Neural cell (in vitro differentiated cells): ENCODE results near the gene PHF24. TPM values are rescaled to one million over a fixed set of nuclear protein-coding genes. Genes with fewer than 3 reads are reported as not detected.
"Not testable (repeated sequence)": the region's sequence is repeated elsewhere in the genome, so short reads cannot be mapped to it uniquely, and the experiment has no call there.

Experiments used
- H2AFZ ChIP-seq: fragments of 200-600, 300-800 bp; sonication (generic), shearing (Covaris generic); 2 replicates; pipeline ENCODE4 v1.6.0; 2014; ENCODE audit warnings: low read depth, mild to moderate bottlenecking, antibody characterized with exemption, low read length, moderate library complexity
- H3F3A ChIP-seq: fragments of 200-600 bp; shearing (Covaris generic); 2 replicates; pipeline ENCODE4 v1.6.1; 2016; ENCODE audit warnings: mild to moderate bottlenecking, moderate library complexity, mixed read lengths, antibody characterized with exemption, low read length; ENCODE audit not compliant: insufficient read depth, poor library complexity, severe bottlenecking
- H3K27ac ChIP-seq: fragments of 200-600, 300-800 bp; sonication (generic), shearing (Covaris generic); 2 replicates; pipeline ENCODE4 v1.5.1; 2014; ENCODE audit warnings: mild to moderate bottlenecking, low read length, moderate library complexity
- H3K27me3 ChIP-seq: fragments of 300-800, 200-600 bp; sonication (generic), shearing (Covaris generic); 2 replicates; pipeline ENCODE4 v1.6.0; 2014; ENCODE audit warnings: mild to moderate bottlenecking, low read depth, low read length, moderate library complexity; ENCODE audit not compliant: insufficient read depth
- H3K36me3 ChIP-seq: fragments of 300-800, 200-600 bp; sonication (generic), shearing (Covaris generic); 2 replicates; pipeline ENCODE4 v1.5.1; 2014; ENCODE audit warnings: mild to moderate bottlenecking, antibody characterized with exemption, low read length, moderate library complexity; ENCODE audit not compliant: insufficient read depth
- H3K4me2 ChIP-seq: fragments of 300-800, 200-600 bp; sonication (generic), shearing (Covaris generic); 2 replicates; pipeline ENCODE4 v1.6.0; 2014; ENCODE audit warnings: mild to moderate bottlenecking, low read length
- H3K4me3 ChIP-seq: fragments of 300-800, 200-600 bp; sonication (generic), shearing (Covaris generic); 2 replicates; pipeline ENCODE4 v1.5.1; 2014; ENCODE audit warnings: mild to moderate bottlenecking, low read length, moderate library complexity
- H3K79me2 ChIP-seq: fragments of 200-600 bp; shearing (Covaris generic); replicated peaks from 2 replicates; pipeline ENCODE4 v1.6.0; 2014; ENCODE audit warnings: mild to moderate bottlenecking, low read length, moderate library complexity; ENCODE audit not compliant: insufficient read depth
- H3K9ac ChIP-seq: fragments of 300-800, 200-600 bp; sonication (generic), shearing (Covaris generic); 2 replicates; pipeline ENCODE4 v1.6.1; 2016; ENCODE audit warnings: mild to moderate bottlenecking, low read length, mixed read lengths
- H3K9me2 ChIP-seq: fragments of 200-600 bp; shearing (Covaris generic); 2 replicates; pipeline ENCODE4 v1.6.1; 2016; ENCODE audit warnings: mild to moderate bottlenecking, low read length, mixed read lengths; ENCODE audit not compliant: insufficient read depth
- H3K9me3 ChIP-seq: fragments of 200-600, 300-800 bp; sonication (generic), shearing (Covaris generic); 2 replicates; pipeline ENCODE4 v1.6.1; 2016; ENCODE audit warnings: mild to moderate bottlenecking, mixed run types, low read length, moderate library complexity, mixed read lengths
- H4K20me1 ChIP-seq: fragments of 200-600 bp; shearing (Covaris generic); 2 replicates; pipeline ENCODE4 v1.6.1; 2016; ENCODE audit warnings: mild to moderate bottlenecking, mixed run types; ENCODE audit not compliant: insufficient read depth
- CTCF ChIP-seq: fragments of 450-650 bp; IDR thresholded peaks from 2 replicates; pipeline ENCODE4 v1.5.1; 2014; ENCODE audit warnings: antibody characterized with exemption, mild to moderate bottlenecking, moderate library complexity; ENCODE audit not compliant: poor library complexity, severe bottlenecking
- EP300 ChIP-seq: fragments of 450-650 bp; conservative IDR thresholded peaks from 2 replicates; pipeline ENCODE4 v1.6.1; 2014; ENCODE audit warnings: antibody characterized with exemption, mild to moderate bottlenecking, moderate library complexity; ENCODE audit not compliant: poor library complexity, severe bottlenecking
- EZH2 ChIP-seq: fragments of 200-600, 300-800 bp; shearing (Covaris generic), sonication (generic); IDR thresholded peaks from 2 replicates; pipeline ENCODE4 v1.6.1; 2014; ENCODE audit warnings: antibody characterized with exemption, low read length, borderline replicate concordance, mild to moderate bottlenecking; ENCODE audit not compliant: insufficient read depth, poor library complexity, severe bottlenecking
- MXI1 ChIP-seq: fragments of 450-650 bp; conservative IDR thresholded peaks from 2 replicates; pipeline ENCODE4 v1.6.1; 2014; ENCODE audit warnings: antibody characterized with exemption, mild to moderate bottlenecking; ENCODE audit not compliant: poor library complexity, severe bottlenecking
- POLR2AphosphoS5 ChIP-seq: IDR thresholded peaks from 2 replicates; pipeline ENCODE4 v1.6.1; 2012
- RAD21 ChIP-seq: fragments of 450-650 bp; conservative IDR thresholded peaks from 2 replicates; pipeline ENCODE4 v1.6.1; 2014; ENCODE audit warnings: antibody characterized with exemption, mild to moderate bottlenecking, moderate library complexity
- REST ChIP-seq: IDR thresholded peaks from 2 replicates; pipeline ENCODE4 v1.6.1; 2012; ENCODE audit warnings: borderline replicate concordance
- SMC3 ChIP-seq: fragments of 450-650 bp; conservative IDR thresholded peaks from 2 replicates; pipeline ENCODE4 v1.6.1; 2014; ENCODE audit warnings: antibody characterized with exemption, mild to moderate bottlenecking, moderate library complexity; ENCODE audit not compliant: poor library complexity
- TAF1 ChIP-seq: IDR thresholded peaks from 2 replicates; pipeline ENCODE4 v1.6.1; 2012; ENCODE audit warnings: low read depth
- polyA plus RNA-seq: library from polyadenylated mRNA; depleted of rRNA; stranded (reverse); fragments of >200 nt; gene quantifications from 2 replicates; pipeline ENCODE4 v1.2.3, GENCODE V29; 2014

The PHF24 gene
- polyA plus RNA-seq, 1 donor from 2014 or later = 2.4 TPM

GRCh38 chr9:35014517-35014916 lies 56.4 kb downstream of the PHF24 start:
- Histone ChIP-seq H4K20me1 (no peaks in the 10 kb centered on the region), H3K4me2 (no peak overlapping the region), H3F3A (no peaks in the 10 kb centered on the region), H3K27me3 (no peaks in the 10 kb centered on the region), H3K9me2 (no peaks in the 10 kb centered on the region), H3K27ac (no peak overlapping the region), H2AFZ (no peak overlapping the region), H3K79me2 (no peaks in the 10 kb centered on the region), H3K4me3 (no peak overlapping the region), H3K9ac (no peak overlapping the region), H3K36me3 (peaks cover 7% of the 10 kb centered on the region), H3K9me3 (peaks cover 5% of the 10 kb centered on the region)
- TF ChIP-seq REST = no peak

- H3F3A ChIP-seq, H3K9me3 ChIP-seq: not testable (repeated sequence)
Observed at GRCh38 chr9:35023443-35023842, 65.4 kb downstream of the PHF24 start.

GRCh38 chr9:35026671-35027070 lies 68.6 kb downstream of the PHF24 start:
- Histone ChIP-seq H3K4me3 (no peak overlapping the region), H3K4me2 (no peak overlapping the region), H2AFZ (no peak overlapping the region), H3K27me3 (no peaks in the 10 kb centered on the region), H3K36me3 (no peaks in the 10 kb centered on the region), H3F3A (no peaks in the 10 kb centered on the region), H3K9me3 (no peaks in the 10 kb centered on the region), H3K9me2 (no peaks in the 10 kb centered on the region), H3K9ac (no peak overlapping the region), H3K27ac (no peak overlapping the region), H3K79me2 (no peaks in the 10 kb centered on the region), H4K20me1 (no peaks in the 10 kb centered on the region)
- TF ChIP-seq EZH2 = no peak
- no peak for TF ChIP-seq EP300
- no peak for TF ChIP-seq SMC3
- no peak for TF ChIP-seq POLR2AphosphoS5
- no peak for TF ChIP-seq MXI1
- TF ChIP-seq CTCF = no peak
- TF ChIP-seq RAD21 = no peak
- no peak for TF ChIP-seq REST
- no peak for TF ChIP-seq TAF1

More at GRCh38 chr9:35023443-35023842, 65.4 kb downstream of the PHF24 start:
- not testable (repeated sequence) for H3K9me2 ChIP-seq, H3K9ac ChIP-seq, H4K20me1 ChIP-seq, H3K36me3 ChIP-seq, H3K27me3 ChIP-seq, H3K4me2 ChIP-seq, H3K79me2 ChIP-seq, H2AFZ ChIP-seq, H3K27ac ChIP-seq, H3K4me3 ChIP-seq
